Activated naive CD8-positive, alpha-beta T cell treated with anti-CD3 and anti-CD28 coated beads, Interleukin-2, amount 50 U/mL, for 16 hours (primary cell): ENCODE data around the gene NAA38.

Experiments
- DNase-seq: peaks from one replicate; pipeline ENCODE4 v3.0.0-alpha.2; 2020; ENCODE audit warnings: low read depth, low spot score

The NAA38 gene

GRCh38 chr17:7841396-7841914, 15.9 kb downstream of the NAA38 start:
- DNase-seq, result peak; percentile 85

- no peak for DNase-seq
Measured at GRCh38 chr17:7840875-7841274, 16.5 kb downstream of the NAA38 start.

GRCh38 chr17:7840441-7840840, 16.9 kb downstream of the NAA38 start:
- DNase-seq, result no peak

- DNase-seq, result no peak
Measured at GRCh38 chr17:7839876-7840261, 17.5 kb downstream of the NAA38 start.

GRCh38 chr17:7839190-7839875, 18.0 kb downstream of the NAA38 start:
- no peak for DNase-seq

GRCh38 chr17:7838090-7839075, 19.0 kb downstream of the NAA38 start:
- no peak for DNase-seq

- DNase-seq, result no peak
Measured at GRCh38 chr17:7837408-7838088, 19.8 kb downstream of the NAA38 start.

GRCh38 chr17:7836596-7837407, 20.6 kb downstream of the NAA38 start:
- no peak for DNase-seq

- no peak for DNase-seq
Measured at GRCh38 chr17:7835814-7836595, 21.4 kb downstream of the NAA38 start.

GRCh38 chr17:7834957-7835813, 22.2 kb downstream of the NAA38 start:
- DNase-seq, result peak; percentile 84

- no peak for DNase-seq
Measured at GRCh38 chr17:7834542-7834956, 22.8 kb downstream of the NAA38 start.

GRCh38 chr17:7833795-7834541, 23.4 kb downstream of the NAA38 start, which contains the start of gene KDM6B:
Gene KDM6B, plus strand, starts transcription at chr17:7834217. Its CDS starts 11,338 bp downstream, at chr17:7845555.
- DNase-seq, result peak; percentile 71

GRCh38 chr17:7833011-7833794, 24.2 kb downstream of the NAA38 start:
- DNase-seq, result no peak

- DNase-seq, result no peak
Measured at GRCh38 chr17:7832431-7832830, 24.9 kb downstream of the NAA38 start.

GRCh38 chr17:7831233-7831632, 26.1 kb downstream of the NAA38 start:
- no peak for DNase-seq

GRCh38 chr17:7830616-7831015, 26.7 kb downstream of the NAA38 start:
- DNase-seq, result no peak

- DNase-seq, result no peak
Measured at GRCh38 chr17:7825206-7825990, 32.0 kb downstream of the NAA38 start.
